AG04450 (cell line): Measurements from ENCODE around the gene ENTREP3. TPM values are rescaled to one million over a fixed set of nuclear protein-coding genes. Genes with fewer than 3 reads are reported as not detected.

Experiments
- CTCF ChIA-PET: fragments of 300-600, 350-600 bp; formaldehyde crosslinking; extraction: SDS; loops from one replicate; lab custom pipeline; 2022; ENCODE audit warnings: antibody characterized with exemption, inconsistent platforms; lab: Charles Lee
- POLR2A ChIA-PET: fragments of 350-600 bp; formaldehyde crosslinking; extraction: SDS; loops from one replicate; lab custom pipeline; 2021; ENCODE audit warnings: antibody characterized with exemption, inconsistent platforms; lab: Yijun Ruan, JAX
- DNase-seq: peaks from one replicate; pipeline ENCODE4 v3.0.0-alpha.2; 2011; ENCODE audit warnings: low read depth, low spot score
- H3K27ac ChIP-seq: one replicate; pipeline ENCODE4 v1.5.1; 2012; ENCODE audit warnings: low read depth, low read length, control low read depth
- H3K27me3 ChIP-seq: one replicate; pipeline ENCODE4 v1.6.0; 2012; ENCODE audit warnings: low read length; ENCODE audit not compliant: control insufficient read depth, insufficient read depth
- H3K4me3 ChIP-seq: 2 replicates; pipeline ENCODE4 v1.5.1; 2011; ENCODE audit warnings: mild to moderate bottlenecking, low read depth, low read length, control low read depth
- H3K9me3 ChIP-seq: 2 replicates; pipeline ENCODE4 v1.5.1; 2012; ENCODE audit warnings: low read length; ENCODE audit not compliant: control insufficient read depth, insufficient read depth
- polyA plus RNA-seq: library from polyadenylated mRNA; depleted of rRNA; stranded (reverse); fragments of >200 nt; gene quantifications from 2 replicates; pipeline ENCODE4 v1.2.3, GENCODE V29; 2011
- TF ChIP-seq, protein P1 (sequence below): IDR thresholded peaks from 2 replicates; pipeline ENCODE4 v1.5.1; 2011; ENCODE audit warnings: low read depth, low read length, control low read depth, inconsistent platforms

The ENTREP3 gene
- polyA plus RNA-seq, 1 experiment: 10.2 TPM

DNA sequence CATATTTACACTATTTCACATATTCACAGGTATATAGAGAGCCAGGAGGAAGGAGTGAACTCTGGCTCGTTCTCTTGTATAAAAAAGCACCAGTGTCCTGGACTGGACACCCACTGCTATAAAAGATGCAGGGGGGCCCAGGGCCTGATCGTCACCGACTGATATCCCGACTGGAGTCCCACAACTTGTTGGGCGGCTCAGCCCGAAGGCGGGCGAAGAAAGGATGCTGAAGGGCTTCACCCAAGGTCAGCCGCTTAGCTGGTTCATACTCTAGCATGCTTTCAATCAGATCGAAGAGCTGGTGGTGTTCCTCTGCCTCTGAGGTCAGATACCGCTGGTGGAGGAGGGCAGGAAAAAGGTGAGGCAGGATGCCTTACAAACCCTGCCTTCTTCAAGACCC, 7.8 kb upstream of the ENTREP3 start:
- POLR2A ChIA-PET: interaction anchor here (1.1 kb wide), 1 partner anchor 10 kb away, joined by 3 read pairs; the partner anchor contains the start of gene CLK2
- CTCF ChIA-PET: interaction anchor here (1.9 kb wide), 1 partner anchor 12 kb away, joined by 13 read pairs; no protein-coding TSS in a partner anchor
- H3K4me3 ChIP-seq: no peak overlapping the region
- no peaks in the 10 kb centered on the region; the same call in 1 of the 2 replicates for H3K9me3 ChIP-seq
- H3K27me3 ChIP-seq: no peaks in the 10 kb centered on the region
- peak overlapping the region; percentile 39 for H3K27ac ChIP-seq
- no peak for DNase-seq
- TF ChIP-seq, protein P1, sequence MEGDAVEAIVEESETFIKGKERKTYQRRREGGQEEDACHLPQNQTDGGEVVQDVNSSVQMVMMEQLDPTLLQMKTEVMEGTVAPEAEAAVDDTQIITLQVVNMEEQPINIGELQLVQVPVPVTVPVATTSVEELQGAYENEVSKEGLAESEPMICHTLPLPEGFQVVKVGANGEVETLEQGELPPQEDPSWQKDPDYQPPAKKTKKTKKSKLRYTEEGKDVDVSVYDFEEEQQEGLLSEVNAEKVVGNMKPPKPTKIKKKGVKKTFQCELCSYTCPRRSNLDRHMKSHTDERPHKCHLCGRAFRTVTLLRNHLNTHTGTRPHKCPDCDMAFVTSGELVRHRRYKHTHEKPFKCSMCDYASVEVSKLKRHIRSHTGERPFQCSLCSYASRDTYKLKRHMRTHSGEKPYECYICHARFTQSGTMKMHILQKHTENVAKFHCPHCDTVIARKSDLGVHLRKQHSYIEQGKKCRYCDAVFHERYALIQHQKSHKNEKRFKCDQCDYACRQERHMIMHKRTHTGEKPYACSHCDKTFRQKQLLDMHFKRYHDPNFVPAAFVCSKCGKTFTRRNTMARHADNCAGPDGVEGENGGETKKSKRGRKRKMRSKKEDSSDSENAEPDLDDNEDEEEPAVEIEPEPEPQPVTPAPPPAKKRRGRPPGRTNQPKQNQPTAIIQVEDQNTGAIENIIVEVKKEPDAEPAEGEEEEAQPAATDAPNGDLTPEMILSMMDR: no peak

DNA sequence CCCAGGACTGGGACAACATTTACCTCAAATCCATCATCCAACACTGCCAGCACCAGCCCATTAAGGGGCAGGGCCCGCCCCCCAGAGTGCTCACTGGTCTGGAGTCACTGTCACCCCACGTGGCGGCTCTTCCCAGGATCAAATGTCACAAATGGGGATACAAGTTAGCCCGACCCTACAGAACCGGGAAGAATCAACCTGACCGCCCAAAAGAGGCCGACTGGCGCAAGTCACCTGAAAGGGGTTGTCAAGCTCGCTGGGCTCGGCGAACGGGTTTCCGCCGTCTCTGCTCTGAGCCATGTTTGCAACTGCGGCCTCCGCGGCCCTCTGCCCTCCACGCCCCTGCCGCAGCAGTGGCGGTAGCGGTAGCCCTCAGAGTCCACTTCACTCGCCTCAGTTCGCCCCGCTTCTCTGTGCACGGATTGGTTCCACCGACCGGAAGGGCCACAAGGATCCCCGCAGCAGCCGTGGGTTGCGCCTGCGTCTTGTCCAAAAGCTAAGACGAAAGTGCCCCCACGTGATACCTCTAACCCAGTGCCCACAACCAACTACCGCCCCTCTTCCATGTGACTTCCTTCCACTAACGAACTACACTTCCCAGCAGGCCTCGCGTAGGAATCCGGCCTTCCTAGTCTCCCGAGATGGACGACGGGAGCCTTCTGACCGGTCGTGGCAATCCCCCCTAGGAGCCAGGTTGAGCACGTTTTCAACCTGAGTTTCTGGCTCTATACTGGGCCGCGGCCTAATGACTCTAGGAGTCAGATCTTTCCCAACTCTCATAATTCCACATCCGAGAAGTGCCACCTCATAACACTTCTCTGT, 6.8 kb upstream of the ENTREP3 start, which contains the start of gene SCAMP3:
Gene SCAMP3, minus strand, starts transcription at position 509 of the 822 bp plus-strand sequence. Its CDS starts 209 bp downstream, at position 300.
- no peaks in the 10 kb centered on the region; the same call in 1 of the 2 replicates for H3K9me3 ChIP-seq
- peak; percentile 96 for DNase-seq
- peak within 1 kb of the TSS; percentile 96 for H3K4me3 ChIP-seq
- no peaks in the 10 kb centered on the region for H3K27me3 ChIP-seq
- TF ChIP-seq, protein P1: no peak
- CTCF ChIA-PET: interaction anchor here (1.0 to 4.9 kb wide), 2 partner anchors 12 to 89 kb away, joined by 3 to 55 read pairs; partner anchors contain the start of gene KRTCAP2
- H3K27ac ChIP-seq: peak within 1 kb of the TSS; percentile 81
- POLR2A ChIA-PET: interaction anchor here (0.5 to 2.4 kb wide), 7 partner anchors 9 to 387 kb away, joined by 3 to 18 read pairs (median 3); partner anchors contain the start of gene CLK2

DNA sequence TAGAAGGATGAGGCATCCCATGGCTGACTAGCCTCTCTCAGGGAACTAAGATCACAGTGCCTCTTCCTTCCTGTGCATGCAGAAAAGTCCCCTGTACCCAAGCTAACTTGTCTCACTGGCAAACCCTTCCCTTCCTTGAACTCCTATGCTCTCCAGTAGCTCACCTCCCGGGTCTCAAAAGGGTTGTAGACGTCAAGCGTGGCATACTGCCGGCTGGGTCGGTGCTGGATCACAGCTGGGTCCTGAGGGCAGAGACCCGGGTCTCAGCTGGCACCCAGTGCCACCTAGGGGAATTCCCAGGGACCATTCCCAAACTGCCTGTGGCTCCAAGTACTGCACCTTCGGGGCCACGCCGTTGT, 6.2 kb upstream of the ENTREP3 start:
- no peak for DNase-seq
- Histone ChIP-seq H3K27ac (peak overlapping the region; percentile 81), H3K4me3 (peak overlapping the region; percentile 96), H3K9me3 (no peaks in the 10 kb centered on the region; the same call in 1 of the 2 replicates), H3K27me3 (no peaks in the 10 kb centered on the region)
- CTCF ChIA-PET: interaction anchor here (1.0 to 4.9 kb wide), 3 partner anchors 11 to 89 kb away, joined by 3 to 55 read pairs (median 3); partner anchors contain the start of genes HCN3 and KRTCAP2
- POLR2A ChIA-PET: interaction anchor here (1.0 to 2.4 kb wide), 4 partner anchors 9 to 387 kb away, joined by 3 to 18 read pairs (median 8); partner anchors contain the start of gene CLK2
- TF ChIP-seq, protein P1: no peak

DNA sequence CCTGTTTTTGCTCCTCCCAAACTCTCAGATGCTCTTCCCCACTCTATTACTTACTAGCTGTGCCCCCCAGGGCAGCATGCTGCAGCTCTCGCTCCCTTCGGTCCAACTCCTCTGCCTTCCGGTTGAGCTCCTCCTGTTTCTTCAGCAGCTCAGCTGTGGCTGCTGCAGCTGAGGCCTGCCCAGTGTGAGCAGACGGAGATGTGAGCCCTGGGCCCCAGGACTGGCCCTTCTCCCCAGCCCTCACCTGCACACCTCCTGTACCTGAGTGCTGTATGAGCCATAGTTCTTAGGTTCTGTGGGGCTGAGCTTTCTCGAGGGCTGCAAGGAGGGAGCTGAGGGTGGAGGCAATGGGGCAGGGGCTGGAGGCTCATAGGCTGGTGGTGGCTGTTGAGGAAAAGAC, 5.0 kb upstream of the ENTREP3 start:
- no peak overlapping the region for H3K4me3 ChIP-seq
- POLR2A ChIA-PET: interaction anchor here (0.6 to 2.4 kb wide), 3 partner anchors 9 to 61 kb away, joined by 3 to 18 read pairs (median 4); partner anchors contain the start of genes CLK2 and RUSC1
- CTCF ChIA-PET: interaction anchor here (0.6 to 4.9 kb wide), 7 partner anchors 8 to 420 kb away, joined by 3 to 55 read pairs (median 4); partner anchors contain the start of gene HCN3
- H3K27ac ChIP-seq: peak overlapping the region; percentile 11
- no peaks in the 10 kb centered on the region for H3K27me3 ChIP-seq
- TF ChIP-seq, protein P1: no peak
- no peak for DNase-seq
- no peaks in the 10 kb centered on the region; the same call in 1 of the 2 replicates for H3K9me3 ChIP-seq
